Cortex of kidney (tissue), 1 donor: ENCODE data around the gene RPL5.
"Not testable (repeated sequence)": the region's sequence is repeated elsewhere in the genome, so short reads cannot be mapped to it uniquely, and the experiment has no call there.

Source experiments
- DNase-seq: peaks from one replicate; lab custom pipeline; 2025; lab: John Stamatoyannopoulos, UW

RPL5 gene

GRCh38 chr1:92831762-92832536 lies at the start of gene RPL5:
RPL5 (plus strand) TSS chr1:92832040; CDS start chr1:92832115, 75 bp downstream.
- peak; percentile 36 for DNase-seq

GRCh38 chr1:92783550-92783949 lies 48.3 kb upstream of the RPL5 start:
- DNase-seq = not testable (repeated sequence)

- no peak for DNase-seq
These were observed 47.7 kb upstream of the RPL5 start for GRCh38 chr1:92784021-92784638.

- DNase-seq = peak; percentile 84
These were observed 47.0 kb upstream of the RPL5 start, which contains the start of gene EVI5 for GRCh38 chr1:92784639-92785500. EVI5 (minus strand) TSS chr1:92785108; CDS start chr1:92736546, 48,562 bp downstream.

DNA sequence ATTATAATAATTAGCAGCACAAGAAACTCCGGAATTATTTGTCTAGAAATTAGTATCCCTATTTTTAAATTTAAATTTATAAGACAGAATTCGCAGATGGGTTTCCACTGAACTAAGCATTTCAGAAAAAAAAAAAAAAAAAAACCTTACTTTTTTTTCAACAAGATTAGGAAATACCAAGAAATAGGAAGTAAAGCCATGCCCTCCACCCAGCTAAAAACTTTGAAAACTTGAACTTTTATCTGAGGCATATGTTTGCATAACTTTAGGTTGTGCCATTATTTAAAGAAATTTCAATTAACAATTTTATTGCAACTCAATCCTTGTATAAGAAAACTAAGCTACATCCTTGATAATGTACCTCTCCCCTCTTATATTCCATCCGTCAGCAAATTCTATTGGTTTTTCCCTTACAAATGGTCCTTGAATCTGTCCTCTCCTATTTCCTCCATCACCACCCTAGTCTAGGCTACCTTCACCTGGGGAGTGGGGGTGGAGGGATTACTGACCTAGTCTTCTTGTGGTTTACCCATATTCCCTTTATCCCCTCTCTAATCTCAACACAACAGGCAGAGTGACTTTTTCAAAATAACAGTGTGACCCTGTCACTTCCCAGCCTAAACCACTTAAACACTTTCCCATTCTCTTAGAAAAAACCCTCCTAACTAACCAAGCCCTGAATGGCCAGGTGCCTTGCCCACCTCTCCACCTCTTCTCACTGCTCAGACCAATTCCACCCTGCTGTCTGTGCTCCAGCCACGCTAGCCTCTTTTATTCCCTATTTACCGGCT lies 45.5 kb upstream of the RPL5 start:
- DNase-seq = no peak

DNA sequence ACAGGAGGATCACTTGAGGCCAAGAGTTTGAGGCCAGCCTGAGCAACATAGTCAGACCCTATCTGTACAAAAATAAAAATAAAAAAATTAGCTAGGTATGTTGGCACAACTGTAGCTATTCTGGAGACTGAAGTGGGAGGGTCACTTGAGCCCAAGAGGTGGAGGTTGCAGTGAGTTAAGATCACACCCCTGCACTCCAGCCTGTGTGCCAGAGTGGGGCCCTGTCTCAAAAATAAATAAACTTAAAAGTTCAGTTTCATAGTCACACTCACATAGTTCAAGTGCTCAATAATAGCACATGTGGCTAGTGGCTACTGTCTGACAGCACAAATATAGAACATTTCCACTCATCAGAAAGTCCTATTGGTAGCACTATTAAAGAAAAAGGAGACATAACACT lies 41.8 kb upstream of the RPL5 start:
- DNase-seq = no peak

DNA sequence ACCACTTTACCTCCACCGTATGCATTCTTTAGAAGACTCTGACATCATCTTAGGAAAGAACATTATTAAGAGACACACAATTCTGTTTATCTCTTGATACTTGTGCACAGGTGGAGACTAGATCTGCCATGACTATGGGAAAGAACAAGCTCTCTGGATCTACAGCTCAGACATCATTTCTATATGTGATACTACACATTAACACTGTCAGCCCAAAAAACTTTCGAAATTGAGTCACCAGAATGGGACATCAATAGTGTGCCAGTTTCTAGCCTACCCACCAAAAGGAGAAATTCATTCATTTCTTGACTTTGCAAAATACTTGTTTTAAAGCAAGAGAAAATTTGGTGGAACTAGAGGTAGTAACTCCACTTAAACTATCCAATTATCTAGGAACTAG lies 41.0 kb upstream of the RPL5 start:
- DNase-seq = no peak

DNA sequence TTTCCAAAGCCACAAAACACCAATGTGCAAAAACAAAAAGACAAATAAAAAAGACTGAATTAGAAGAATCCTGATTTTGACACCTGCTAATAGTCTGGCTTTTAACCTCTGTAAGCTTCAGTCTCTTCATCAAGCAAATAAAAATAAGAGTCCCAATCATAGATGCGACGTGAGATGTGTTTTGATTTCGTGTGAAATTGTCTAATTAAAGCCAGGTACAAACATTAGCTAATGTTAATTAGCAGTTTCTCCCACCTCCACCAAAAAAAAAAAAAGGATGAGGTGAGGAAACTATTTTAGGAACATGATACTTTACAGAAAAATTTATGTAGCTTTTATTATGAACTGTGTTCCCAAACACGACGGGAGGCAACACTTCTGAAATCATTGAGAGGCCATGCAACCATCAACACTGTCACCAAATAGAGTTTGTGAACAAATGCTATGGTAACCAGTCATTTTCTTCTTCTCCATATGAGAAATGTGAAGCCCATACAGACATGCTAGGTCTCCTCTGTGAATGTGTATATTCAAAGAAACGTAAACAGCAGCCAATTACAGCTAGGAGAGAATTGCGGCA lies 40.3 kb upstream of the RPL5 start:
- no peak for DNase-seq

- no peak for DNase-seq
These were observed 39.5 kb upstream of the RPL5 start for GRCh38 chr1:92792340-92792782.

DNA sequence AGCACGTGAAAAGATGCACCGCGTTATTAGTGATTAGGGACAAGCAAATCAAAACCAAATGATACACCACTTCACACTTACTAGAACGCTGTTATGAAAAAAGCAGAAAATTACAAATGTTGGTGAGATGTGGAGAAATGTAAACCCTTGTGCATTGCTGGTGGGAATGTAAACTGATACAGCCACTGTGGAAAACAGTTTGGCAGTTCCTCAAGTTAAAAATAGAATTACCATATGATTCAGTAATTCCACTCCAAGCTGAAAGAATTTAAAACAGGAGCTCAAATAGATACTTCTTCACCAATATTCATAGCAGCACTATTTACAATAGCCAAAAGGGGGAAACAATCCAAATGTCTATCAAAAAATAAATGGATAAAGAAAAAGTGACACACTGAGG lies 36.7 kb upstream of the RPL5 start:
- DNase-seq = no peak

DNA sequence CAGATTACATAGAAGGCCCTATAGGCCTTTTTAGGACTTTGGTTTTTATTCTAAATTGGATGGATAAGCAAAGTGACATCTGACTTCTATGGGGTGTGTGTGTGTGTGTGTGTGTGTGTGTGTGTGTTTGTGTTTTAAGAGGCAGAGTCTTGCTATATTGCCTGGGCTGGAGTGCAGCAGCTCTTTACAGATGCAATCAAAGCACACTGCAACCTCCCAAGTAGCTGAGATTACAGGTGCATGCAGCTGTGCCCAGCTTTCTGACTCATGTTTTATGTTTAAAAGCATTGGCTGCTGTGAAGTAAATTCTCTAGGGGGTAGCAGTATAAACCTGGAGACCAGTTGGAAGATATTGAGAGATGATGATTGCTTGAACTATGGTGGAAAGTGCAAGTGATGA lies 34.5 kb upstream of the RPL5 start:
- no peak for DNase-seq

GRCh38 chr1:92797961-92798360 lies 33.9 kb upstream of the RPL5 start:
- DNase-seq = no peak

- no peak for DNase-seq
These were observed 28.5 kb upstream of the RPL5 start for GRCh38 chr1:92803140-92803887.

DNA sequence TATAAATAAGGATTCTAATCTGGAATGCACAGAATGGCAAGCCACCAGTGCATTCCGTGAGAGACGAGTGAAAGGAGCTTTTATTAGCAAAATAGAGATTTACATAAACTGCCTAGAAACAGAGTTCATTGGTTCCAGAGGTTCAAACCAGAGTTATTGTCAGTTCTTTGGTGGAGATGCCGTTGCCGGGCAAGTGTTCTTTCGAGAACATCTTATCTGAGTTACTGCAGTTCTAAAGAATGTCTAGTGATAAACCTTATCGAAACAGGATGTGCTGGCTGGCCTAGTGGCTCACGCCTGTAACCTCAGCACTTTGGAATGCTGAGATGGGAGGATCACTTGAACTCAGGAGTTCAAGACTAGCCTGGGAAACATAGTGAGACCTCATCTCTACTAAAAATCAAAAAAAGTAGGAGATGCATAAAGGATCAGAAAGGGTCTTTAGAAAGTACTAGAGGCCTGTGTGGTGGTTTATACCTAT lies 27.1 kb upstream of the RPL5 start:
- no peak for DNase-seq

DNA sequence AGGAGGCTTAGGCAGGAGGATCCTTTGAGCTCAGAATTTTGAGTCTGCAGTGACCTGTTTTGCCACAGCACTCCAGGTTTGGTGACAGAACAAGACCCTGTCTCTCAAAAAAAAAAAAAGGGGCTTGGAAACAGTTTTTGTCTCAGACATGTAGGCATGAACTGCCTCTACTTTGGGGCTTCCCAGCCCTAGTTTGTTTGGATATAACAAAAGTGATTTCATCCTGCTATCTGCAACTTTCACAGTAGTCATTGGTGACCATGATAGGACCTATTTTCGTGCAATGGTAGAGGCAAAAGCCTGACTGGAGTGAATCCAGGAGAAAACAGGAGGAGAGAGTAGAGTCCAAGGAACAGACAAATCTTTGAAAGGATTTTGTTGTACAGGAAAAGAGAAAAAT lies 26.6 kb upstream of the RPL5 start:
- no peak for DNase-seq

DNA sequence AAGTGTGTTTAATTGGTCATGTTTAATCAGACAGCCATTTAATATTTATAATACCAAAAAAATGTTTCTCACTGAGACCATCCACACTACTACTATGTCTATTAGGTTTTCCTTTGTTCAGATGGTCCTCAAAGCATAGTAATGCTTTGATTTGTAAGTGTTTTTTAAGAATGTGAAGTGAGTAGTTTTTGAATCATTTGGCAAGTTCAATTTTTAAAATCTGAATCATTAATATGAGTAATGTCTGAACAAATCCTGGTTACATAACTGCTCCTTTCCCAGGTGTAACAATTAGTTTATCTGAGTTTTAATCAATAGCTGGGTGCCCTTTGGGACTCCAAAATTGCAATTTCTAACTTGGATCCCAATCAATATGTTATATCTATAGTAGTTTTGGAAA lies 23.5 kb upstream of the RPL5 start:
- DNase-seq = no peak

GRCh38 chr1:92816732-92817131 lies 15.1 kb upstream of the RPL5 start:
- DNase-seq = no peak

DNA sequence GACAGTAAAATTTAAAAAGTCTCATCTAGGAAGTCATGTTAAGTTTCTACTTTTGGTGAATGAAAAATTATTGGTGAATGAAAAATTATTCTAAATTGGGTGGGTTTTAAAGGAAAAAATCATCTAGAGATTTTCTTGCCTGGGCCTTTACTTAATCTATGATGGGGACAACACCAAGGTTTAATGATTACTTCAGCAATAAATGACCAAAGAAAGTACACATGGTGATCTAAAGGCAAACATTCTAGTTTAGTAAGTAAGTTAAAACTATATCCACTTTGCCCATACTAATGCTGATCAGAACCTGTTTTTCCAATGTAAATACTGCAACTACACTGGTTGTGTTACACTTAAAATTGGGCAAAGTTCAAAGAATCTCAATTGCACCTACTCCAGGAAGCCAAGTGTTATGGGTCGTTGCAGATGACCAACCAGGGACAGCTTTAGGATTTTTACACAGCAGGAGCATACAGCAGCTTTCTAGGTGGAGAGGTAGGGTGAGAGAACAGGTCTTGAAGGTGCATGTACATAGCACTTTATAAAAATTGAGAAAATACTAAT lies 14.6 kb upstream of the RPL5 start:
- no peak for DNase-seq

DNA sequence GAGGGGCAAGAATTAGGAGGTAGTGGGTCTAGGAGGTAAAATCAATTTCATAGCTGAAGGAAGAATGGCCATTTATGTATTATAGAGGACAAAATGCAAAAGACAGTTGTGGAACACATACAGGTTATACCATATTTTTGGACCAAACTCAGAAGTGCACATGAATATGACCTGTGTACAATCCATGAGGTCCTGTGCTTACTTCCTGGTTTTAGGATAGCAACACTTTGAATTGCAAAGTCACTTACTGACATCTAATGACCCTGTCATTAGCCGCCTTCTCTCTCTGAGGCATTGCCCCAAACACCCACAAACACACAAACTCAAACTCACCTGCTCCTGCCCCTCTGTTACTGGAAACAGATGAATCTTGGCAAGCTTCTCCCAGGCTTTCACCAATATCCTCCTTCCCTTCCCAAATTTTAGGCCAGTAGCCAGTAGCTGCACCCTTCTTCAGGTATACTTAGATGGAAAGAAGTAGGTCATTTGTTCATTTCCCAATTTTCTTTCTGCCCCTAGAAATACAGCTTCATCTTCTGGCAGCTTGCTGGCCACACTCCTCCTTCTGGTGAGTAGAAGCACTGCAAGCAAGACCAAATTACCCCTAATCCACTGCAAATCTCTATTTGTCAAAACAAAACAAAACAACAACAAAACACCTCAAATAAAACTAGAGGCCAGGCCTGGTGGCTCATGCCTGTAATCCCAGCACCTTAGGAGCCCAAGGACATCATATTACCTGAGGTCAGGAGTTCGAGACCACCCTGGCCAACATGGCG lies 13.7 kb upstream of the RPL5 start:
- no peak for DNase-seq
